ENCODE measurements around the gene GFOD2. TPM values are rescaled to one million over a fixed set of nuclear protein-coding genes. Genes with fewer than 3 reads are reported as not detected.

The GFOD2 gene
- total RNA-seq, 1 donor from 2014 or later, result 9.0 TPM

DNA sequence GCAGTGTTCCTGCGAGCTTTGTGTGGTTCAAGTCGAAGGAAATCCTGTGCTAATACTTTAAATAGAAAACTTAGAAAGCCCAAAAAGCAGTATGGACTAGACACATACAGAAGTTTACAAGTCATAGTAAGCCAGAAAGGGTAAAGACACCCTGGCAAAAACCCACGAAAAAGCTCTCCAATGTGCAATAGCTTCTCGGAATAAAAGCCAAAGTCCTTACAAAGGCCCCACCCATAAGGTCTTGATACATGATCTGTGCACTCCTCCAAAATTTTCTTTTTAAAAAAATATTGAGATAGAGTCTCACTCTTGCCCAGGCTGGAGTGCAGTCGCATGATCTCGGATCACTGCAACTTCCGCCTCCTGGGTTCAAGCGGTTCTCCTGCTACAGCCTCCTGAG, 42.2 kb downstream of the GFOD2 start:
- intact Hi-C loops (cut with DNase I), result no loop called here
- ATAC-seq (no peak), DNase-seq (ENCODE audit: missing footprints) (no peak)

DNA sequence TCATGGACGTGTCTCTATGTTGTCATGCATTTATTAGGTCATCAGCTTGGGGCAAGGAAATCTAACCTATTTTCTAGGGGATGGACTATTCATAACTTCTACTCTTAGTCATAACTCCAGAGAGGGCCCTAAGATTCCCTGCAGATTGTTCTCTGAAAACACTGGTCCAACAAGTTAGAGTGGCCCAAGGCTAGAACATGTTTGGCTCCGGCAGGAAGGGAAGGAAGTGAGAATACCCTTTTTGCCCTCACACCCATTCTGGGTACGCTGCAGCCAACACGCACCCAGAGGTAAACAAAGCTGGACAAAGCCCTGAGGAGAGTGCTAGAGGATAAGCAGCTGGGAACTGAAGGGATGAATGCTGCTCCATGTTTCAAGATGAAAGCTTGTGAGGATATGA, 42.6 kb downstream of the GFOD2 start:
- no peak for DNase-seq (ENCODE audit: missing footprints)
- intact Hi-C loops (cut with DNase I), result no loop called here
- ATAC-seq, result no peak

GRCh38 chr16:67675999-67676398, 43.1 kb downstream of the GFOD2 start:
- intact Hi-C loops (cut with DNase I), result no loop called here
- no peak for DNase-seq (ENCODE audit: missing footprints)

DNA sequence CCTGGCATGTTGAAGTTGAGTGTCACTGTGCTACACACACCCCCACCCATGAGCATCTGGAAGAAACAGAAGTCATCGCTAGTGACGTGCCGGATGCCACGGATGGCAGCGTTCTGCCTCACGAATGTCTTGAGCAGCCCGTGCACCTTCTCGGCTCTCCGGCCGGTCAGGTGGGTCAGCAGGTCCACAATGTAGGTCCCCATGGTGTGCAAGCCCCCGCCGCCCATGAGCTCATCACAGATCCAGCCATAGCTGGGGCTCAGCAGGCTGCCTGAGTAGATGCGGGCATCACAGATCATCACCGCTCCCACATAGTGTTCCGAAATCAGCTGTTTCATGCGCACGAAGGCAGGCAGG, 43.6 kb downstream of the GFOD2 start:
- intact Hi-C loops (cut with DNase I), result no loop called here
- DNase-seq (ENCODE audit: missing footprints), result no peak
- ATAC-seq, result no peak

More at GRCh38 chr16:67675999-67676398, 43.1 kb downstream of the GFOD2 start:
- no peak for ATAC-seq

DNA sequence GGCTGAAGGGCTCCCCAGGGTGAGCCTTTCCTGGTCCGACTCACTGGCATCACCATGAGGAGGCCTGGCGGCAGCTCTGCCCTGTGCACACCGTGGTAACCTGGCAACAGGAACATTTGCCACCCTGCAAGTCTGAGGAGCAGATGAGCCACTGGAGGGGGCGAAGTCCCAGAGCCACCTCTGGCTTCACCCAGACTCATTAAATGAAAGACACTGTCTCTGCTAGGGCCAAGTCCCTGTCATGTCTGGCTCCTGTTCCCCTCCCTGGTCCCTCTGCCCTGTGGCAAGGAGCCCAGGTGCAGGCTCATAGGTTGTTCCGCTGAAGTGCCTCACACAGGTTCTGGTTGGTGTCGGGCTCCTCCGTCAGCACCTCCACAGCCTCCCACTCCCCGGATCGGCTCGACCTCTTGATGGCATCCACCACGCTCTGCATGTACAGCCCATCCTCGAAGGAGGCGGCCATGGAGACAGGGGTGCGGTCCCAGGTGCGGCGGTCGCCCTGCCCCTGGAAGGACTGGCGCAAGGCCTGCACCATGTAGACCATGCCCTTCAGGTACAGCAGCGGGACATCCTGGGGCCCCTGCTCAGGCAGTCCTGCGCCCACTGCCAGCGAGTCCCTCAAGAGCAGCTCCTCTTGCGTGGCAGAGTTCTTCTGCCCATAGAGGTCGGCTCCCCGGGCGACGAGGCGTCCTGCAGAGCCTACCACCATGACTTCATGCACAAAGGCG, 44.1 kb downstream of the GFOD2 start:
- DNase-seq (ENCODE audit: missing footprints) (no peak), ATAC-seq (no peak)
- intact Hi-C loops (cut with DNase I), result loop anchor here (5.0 kb wide), 3 partner anchors 42 to 257 kb away; partner anchors contain the start of genes CTRL, GFOD2, RANBP10 and TSNAXIP1

GRCh38 chr16:67673712-67674580, 45.2 kb downstream of the GFOD2 start:
- intact Hi-C loops (cut with DNase I), result loop anchor here (2.0 to 5.0 kb wide), 4 partner anchors 43 to 367 kb away; partner anchors contain the start of genes CTRL, GFOD2, RANBP10 and TSNAXIP1
- ATAC-seq (peak; percentile 56), DNase-seq (ENCODE audit: missing footprints) (peak; percentile 85)

DNA sequence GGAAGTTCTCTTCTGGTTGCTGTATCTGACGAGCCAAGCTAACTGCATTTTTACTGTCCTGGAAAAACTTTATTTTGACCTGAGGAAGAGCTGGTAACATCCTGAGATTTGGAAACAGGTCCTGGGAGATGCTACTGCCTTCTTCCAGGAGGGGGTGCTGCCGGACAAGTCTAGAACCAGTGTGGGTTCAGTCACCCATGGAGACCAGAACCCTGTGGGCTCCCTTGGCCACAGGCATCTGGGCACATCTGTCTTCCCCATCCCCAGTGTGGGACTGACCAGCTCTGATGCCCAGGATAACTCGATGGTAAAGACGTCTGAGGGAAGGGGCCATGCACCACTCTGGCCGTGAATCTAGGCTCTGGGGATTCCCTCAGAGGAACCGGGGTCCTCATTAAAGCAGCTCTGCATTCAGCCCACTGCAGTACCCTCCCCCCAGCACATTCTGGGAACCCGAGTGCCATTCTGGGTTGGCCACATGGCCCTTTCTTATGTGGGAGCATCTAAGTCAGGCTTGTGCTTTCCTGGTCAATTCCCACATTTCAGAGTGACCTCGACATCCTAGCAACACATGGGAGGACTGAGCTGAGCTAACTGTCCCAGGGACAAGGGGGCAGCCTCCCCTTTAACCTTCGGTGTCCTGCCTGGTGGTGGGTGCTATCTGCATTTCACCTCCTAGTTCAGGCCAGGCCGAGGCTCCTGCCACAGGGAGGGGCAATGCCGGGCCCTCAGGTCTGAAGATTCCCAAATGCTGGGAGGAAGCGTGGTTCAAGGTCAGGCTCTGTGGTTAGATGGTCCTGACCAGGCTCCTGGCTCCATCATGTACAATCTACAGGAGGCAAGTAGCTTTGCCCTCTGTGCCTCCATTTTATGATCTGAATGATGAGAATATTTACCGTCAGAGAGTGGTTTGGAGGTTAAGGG, 46.1 kb downstream of the GFOD2 start:
- peak; percentile 28 for ATAC-seq
- intact Hi-C loops (cut with DNase I), result loop anchor here (2.0 to 5.0 kb wide), 4 partner anchors 44 to 368 kb away; partner anchors contain the start of genes CTRL, GFOD2, RANBP10 and TSNAXIP1
- no peak for DNase-seq (ENCODE audit: missing footprints)

DNA sequence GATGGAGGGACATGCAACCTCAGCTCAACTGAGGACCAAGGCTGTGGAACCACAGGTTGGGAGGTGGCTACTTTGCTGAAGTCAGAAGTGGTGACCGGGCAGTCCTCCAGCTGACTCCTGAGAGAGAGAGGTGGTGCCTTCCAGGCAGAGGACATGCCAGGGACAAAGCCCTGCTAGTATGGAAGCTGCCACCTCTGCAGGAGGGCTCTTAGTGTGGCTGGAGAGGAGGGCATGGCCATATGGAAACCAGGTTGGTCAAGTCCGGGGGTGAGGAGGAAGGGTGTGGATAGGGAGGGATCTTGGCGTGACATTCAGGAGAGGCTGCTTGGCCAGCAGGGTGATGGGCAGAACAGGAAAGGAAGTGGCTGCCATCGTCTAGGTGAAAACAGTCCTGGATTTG, 46.8 kb downstream of the GFOD2 start:
- intact Hi-C loops (cut with DNase I), result loop anchor here (2.0 to 5.0 kb wide), 4 partner anchors 45 to 368 kb away; partner anchors contain the start of genes CTRL, GFOD2, RANBP10 and TSNAXIP1
- no peak for ATAC-seq
- DNase-seq (ENCODE audit: missing footprints), result no peak

DNA sequence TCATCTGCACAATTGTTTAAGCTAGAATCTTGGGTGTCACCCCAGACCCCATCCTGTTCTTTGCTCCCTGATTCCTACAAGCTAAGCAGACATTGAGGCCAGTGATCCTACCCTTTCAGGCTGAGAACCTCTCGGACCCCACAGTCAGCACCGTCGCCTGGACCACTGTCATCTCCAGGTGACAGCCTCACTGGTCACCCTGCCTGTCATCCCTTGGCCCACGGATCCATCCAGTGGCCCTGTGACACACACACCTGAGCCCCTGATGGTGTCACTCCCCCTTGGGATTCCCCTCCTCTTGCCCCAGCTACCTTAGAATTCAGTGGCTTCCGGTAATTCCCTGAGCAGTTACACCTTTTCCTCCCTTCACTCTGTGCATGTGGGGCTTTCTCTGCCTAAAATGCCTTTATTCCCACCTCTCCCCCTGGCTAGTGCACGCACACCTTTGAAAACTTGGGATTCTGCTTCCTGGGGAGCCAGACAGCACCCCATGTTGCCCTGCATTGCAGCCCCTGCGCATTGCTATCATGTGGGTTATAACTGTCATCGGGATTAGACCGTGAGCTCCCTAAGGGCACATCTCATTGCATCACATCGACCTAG, 49.5 kb downstream of the GFOD2 start:
- ATAC-seq (no peak), DNase-seq (ENCODE audit: missing footprints) (no peak)
- intact Hi-C loops (cut with DNase I), result loop anchor here (2.0 to 5.0 kb wide), 4 partner anchors 48 to 263 kb away; partner anchors contain the start of genes CTRL, GFOD2, RANBP10 and TSNAXIP1

DNA sequence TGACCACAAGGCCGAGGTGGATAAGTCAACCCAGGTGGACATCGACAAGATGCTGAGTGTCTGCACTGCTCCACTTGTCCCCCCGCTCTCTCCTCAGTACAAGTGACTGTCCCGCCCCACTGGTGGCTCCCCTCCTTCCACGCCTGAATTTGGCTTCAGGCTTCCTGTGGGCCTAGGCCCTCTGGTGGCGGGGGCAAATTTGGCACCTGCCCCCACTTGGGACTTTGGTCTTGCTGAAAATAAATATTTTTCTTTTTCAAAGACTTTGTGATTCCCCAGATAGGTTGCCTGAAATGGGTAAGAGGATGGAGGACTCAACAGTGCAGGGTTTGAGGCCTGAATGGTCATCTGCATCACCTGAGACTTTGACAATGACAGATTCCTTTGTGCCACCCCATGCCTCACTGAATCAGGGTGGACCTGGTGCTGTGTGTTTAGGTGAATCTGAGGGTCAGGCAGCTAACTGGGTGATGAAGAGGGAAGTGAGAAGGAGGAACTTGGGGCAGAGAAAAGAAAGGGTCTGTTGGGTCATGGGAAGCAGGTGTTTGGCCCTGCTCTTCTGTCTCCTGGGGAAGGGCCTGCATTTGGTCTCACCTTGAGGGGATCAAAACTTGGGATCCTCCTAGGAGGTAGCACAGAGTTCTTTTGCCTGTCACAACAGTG, 50.5 kb downstream of the GFOD2 start:
- no peak for DNase-seq (ENCODE audit: missing footprints)
- ATAC-seq, result no peak

DNA sequence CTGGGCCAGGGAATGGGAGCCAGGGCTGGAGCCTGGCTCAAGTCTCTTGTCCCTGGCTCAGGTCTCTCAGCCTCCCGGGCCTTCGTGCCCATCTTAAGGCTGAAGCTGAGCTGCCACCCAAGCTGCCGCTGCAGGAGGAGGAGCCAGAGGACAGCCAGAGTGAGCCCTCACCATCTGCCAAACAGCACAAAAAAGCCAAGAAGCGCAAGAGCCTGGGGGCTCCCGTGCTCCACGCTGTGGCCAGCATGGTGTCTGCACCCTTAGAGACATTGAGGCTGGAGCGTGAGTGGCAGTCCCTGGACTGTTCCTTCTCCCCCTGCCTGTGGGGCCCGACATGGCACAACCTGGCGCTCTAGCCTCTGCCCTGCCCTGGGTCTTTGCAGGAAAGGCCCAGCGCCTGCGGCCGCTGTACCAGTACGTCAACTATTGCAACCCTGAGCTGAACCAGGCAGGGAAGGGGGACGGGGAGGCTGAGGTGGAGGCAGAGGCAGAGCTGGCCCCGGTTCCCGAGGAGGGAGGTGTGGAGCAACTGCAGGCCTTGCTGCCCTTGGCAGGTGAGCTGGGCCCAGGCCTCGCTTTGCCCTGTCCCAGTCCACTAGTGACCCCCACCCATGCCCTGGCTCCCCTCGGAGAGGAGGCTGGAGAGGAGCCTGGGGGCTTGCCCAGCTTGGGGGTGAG, 51.2 kb downstream of the GFOD2 start:
- intact Hi-C loops (cut with DNase I), result loop anchor here (1.0 to 2.0 kb wide), 2 partner anchors 106 to 147 kb away; partner anchors contain the start of gene CTCF
- DNase-seq (ENCODE audit: missing footprints), result peak; percentile 90
- ATAC-seq, result peak; percentile 91

More for the DNA sequence above, 50.5 kb downstream of the GFOD2 start:
- intact Hi-C loops (cut with DNase I), result loop anchor here (2.0 kb wide), 1 partner anchor 148 kb away; no protein-coding TSS in a partner anchor

DNA sequence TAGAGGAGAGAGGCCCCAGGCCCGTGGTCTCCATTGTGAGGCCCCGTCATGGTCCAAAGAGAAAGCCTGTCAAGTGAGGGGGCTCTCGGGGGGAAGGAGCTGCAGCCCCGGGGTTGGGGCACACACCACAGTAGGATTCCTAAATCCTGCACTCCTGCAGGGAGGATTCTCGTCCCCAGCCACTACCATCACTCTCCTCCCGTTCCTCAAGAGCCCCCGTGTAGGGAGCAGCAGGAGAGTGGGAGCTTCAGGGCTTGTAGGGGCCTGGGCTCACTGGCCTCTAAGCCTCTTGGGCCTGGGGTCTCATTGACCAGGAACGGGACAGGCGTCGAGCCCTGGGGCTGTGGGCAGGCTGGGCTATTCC, 51.7 kb downstream of the GFOD2 start:
- ATAC-seq (no peak), DNase-seq (ENCODE audit: missing footprints) (no peak)
- intact Hi-C loops (cut with DNase I), result loop anchor here (1.0 kb wide), 1 partner anchor 105 kb away; the partner anchor contains the start of gene CTCF

DNA sequence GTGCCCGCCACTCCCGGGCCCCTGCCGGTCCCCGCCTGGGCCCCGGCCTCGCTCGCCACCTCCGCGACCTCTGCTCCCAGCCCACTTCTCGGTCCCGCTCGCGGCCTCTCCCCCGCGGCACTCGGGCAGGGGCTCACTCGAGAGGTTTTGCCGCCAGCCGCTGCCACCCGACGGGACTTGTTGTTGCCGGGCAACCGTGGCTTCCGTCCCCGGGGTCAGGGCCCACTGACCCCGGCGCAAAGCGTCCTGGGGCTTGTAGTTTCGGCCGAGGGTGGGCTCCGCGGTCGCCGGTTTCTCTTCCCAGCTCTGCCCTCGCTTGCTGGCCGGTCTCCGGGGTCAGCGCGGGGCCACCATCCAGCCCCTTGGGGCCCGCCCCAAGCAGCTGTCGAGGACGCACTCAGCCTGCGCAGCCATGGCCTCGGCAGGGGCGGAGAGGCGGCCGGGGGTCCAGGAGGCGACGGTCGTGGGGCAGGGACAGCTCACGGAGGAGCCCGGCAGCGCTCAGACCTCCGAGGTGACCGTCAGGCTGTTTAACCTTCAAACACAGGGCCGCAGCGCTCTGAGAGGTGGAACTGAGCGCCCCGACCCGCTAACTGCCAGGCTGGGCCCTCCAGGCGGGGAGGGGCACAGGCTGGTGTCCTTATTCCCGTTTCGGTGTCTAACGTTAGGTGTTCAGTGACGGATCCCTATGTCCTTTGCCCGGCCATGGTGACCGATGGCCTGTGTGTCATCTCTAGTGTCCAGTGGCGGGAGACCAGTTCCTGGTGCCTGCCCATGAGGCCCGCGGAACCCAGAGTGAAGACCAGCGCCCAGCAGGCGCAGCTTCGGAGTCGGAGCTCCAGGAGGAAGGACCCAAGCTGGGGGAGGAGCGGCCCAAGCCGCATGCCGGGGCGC, 52.3 kb downstream of the GFOD2 start, which contains the start of the genes C16orf86 and ENKD1:
TSS of gene C16orf86 (plus strand) at position 256 of the 894 bp plus-strand sequence. CDS start at position 413, 157 bp downstream.
TSS of gene ENKD1 (minus strand) at position 192 of the 894 bp plus-strand sequence. CDS start 308 bp downstream, outside the sequence.
- ATAC-seq (peak; percentile 75), DNase-seq (ENCODE audit: missing footprints) (peak; percentile 95)
- intact Hi-C loops (cut with DNase I), result loop anchor here (1.0 kb wide), 1 partner anchor 105 kb away; the partner anchor contains the start of gene CTCF

DNA sequence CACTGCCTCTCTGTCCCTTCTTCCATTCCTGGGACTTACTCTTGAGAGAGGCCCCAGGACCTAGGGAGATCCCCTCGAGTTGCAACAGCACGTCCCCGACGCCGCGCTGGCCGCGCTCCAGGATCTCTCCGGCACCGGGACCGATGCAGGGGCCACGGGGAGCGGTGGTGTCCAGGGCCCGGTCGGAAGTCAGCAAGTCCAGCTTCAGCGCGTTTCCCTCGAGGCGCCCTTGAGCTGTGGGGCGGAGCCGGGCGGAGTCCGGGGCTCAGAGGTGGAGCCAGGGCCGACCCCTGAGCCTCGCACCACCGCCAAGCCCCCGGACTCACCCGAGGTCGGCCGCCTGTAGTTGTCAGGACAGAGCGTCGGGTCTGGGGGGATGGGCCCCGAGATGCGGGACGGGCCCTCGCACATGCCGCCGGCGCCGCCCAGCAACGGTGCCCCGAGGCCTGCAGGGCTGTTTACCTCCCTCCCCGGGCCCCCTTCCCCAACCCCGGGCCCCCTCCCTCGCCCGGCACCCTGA, 53.0 kb downstream of the GFOD2 start:
- DNase-seq (ENCODE audit: missing footprints) (no peak), ATAC-seq (no peak)
- intact Hi-C loops (cut with DNase I), result no loop called here

GRCh38 chr16:67665598-67665997, 53.5 kb downstream of the GFOD2 start:
- intact Hi-C loops (cut with DNase I), result no loop called here
- DNase-seq (ENCODE audit: missing footprints) (no peak), ATAC-seq (no peak)
